HUES6 (cell line): Measurements from ENCODE around the gene ATG4C.
"Not testable (repeated sequence)": the region's sequence is repeated elsewhere in the genome, so short reads cannot be mapped to it uniquely, and the experiment has no call there.

Experiments used
- H3K27ac ChIP-seq: 2 replicates; pipeline ENCODE4 v1.7.0; 2013; ENCODE audit warnings: low read depth, mild to moderate bottlenecking, low read length, inconsistent platforms
- H3K27me3 ChIP-seq: 2 replicates; pipeline ENCODE4 v1.6.1; 2013; ENCODE audit warnings: low read length; ENCODE audit not compliant: control insufficient read depth, insufficient read depth
- H3K36me3 ChIP-seq: 2 replicates; pipeline ENCODE4 v1.6.1; 2013; ENCODE audit warnings: low read length; ENCODE audit not compliant: control insufficient read depth, insufficient read depth
- H3K4me1 ChIP-seq: 2 replicates; pipeline ENCODE4 v1.6.1; 2013; ENCODE audit warnings: low read length; ENCODE audit not compliant: control insufficient read depth, insufficient read depth
- H3K4me3 ChIP-seq: 2 replicates; pipeline ENCODE4 v1.5.1; 2013; ENCODE audit warnings: low read depth, low read length
- H3K9ac ChIP-seq: one replicate; pipeline ENCODE4 v1.6.1; 2013; ENCODE audit warnings: mild to moderate bottlenecking, low read length
- H3K9me3 ChIP-seq: 2 replicates; pipeline ENCODE4 v1.6.1; 2013; ENCODE audit warnings: low read depth, low read length; ENCODE audit not compliant: control insufficient read depth, insufficient read depth

Gene ATG4C

DNA sequence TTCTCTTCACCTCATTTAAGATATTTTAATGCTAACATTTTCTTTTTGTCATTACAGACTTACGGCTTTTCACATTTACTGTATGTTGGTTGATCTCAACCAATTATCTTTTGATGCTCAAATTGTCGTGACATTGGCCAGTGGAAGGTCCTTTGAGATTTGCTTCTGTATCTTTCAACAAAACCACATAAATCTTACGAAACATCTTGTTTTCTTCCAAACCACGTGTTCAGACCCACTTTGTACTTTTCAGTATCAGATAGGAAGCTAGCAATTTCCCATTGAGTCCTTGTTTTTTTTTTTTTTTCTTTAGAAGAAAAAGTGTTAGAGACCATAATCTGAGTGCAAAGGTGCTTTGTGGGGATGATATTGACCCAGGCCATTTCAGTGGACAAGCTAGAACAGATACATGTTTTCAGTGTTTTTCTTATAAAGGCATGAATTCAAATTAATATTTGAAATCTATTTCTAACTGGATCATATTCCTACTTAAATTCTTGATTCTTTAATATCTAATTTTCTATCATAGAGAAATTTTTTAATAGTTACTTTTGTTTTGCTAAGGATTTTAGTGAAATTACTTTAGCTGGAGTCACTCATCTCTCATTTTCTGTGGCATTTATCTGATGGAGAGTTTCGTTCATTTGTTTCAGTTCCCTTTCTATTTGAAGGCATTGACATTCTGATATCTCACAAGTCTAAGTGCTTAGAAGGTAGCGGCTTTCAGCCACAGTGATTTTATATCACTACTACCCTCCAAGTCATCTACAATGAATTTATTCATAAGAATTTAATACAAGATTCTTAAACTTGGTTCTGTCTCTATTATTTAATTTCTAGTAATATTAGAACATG, 26.7 kb downstream of the ATG4C start:
- Histone ChIP-seq H3K27me3 (no peaks in the 10 kb centered on the region), H3K9ac (no peak overlapping the region), H3K9me3 (no peaks in the 10 kb centered on the region), H3K27ac (no peak overlapping the region), H3K36me3 (peaks cover 7% of the 10 kb centered on the region), H3K4me1 (peaks cover 13% of the 10 kb centered on the region; the same call in 1 of the 2 replicates), H3K4me3 (no peak overlapping the region)

DNA sequence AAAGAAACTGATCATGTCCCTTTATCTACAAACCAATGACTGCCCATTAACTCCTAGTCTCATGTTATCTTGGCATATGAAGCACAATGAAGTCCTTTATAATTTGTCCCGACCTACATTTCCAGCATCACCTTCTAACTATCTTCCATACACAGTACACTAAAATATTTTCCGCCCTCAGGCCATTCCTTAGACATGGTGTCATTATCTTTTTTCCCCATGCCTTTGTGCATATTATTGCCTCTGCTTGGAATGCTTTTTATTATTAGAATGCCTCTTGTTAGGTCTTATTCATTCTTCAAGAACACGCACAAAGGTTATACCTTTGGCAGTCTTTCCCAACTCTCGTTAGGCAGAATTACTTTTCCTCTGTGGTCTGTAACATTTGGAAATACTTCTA, 39.6 kb downstream of the ATG4C start:
- no peak overlapping the region for H3K27ac ChIP-seq
- H3K36me3 ChIP-seq = no peaks in the 10 kb centered on the region; the same call in 1 of the 2 replicates
- no peak overlapping the region for H3K4me3 ChIP-seq

DNA sequence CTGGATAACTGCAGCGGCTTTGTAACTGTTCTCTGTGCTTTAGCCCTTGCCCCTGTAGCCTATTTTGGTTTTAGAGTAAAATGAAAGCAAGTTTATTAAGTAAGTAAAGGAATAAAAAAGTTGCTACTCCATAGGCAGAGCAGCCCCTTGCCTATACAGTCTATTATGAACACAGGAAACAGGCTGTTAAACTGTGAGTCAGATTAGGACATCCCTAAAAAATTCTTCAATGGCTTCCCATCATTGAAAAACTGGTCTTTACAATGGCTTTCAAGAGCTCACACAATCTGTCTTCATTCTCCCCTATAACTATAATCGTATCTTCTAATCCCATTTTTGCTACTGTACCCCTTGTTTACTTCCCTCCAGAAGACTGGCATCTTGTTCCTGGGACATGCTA, 43.0 kb downstream of the ATG4C start:
- Histone ChIP-seq H3K27me3 (no peaks in the 10 kb centered on the region), H3K4me3 (no peak overlapping the region), H3K4me1 (no peaks in the 10 kb centered on the region; the same call in 1 of the 2 replicates), H3K36me3 (no peaks in the 10 kb centered on the region), H3K9me3 (peaks cover 3% of the 10 kb centered on the region; the same call in 1 of the 2 replicates), H3K27ac (no peak overlapping the region), H3K9ac (no peak overlapping the region)

More for the DNA sequence above, 39.6 kb downstream of the ATG4C start:
- Histone ChIP-seq H3K9me3 (peaks cover 3% of the 10 kb centered on the region; the same call in 1 of the 2 replicates), H3K27me3 (no peaks in the 10 kb centered on the region), H3K4me1 (no peaks in the 10 kb centered on the region; the same call in 1 of the 2 replicates), H3K9ac (no peak overlapping the region)

DNA sequence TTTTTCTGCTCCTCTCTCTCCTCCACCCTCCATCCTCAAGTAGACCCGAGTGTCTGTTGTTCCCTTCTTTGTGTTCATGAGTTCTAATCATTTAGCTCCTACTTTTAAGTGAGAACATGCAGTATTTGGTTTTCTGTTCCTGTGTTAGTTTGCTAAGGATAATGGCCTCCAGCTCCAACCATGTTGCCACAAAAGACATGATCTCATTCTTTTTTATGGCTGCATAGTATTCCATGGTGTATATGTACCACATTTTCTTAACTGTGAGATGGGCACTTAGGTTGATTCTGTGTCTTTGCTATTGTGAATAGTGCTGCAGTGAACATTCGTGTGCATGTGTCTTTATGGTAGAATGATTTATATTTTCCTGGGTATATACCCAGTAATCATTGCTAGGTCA, 43.9 kb downstream of the ATG4C start:
- not testable (repeated sequence) for H3K9ac ChIP-seq, H3K4me1 ChIP-seq, H3K9me3 ChIP-seq, H3K27me3 ChIP-seq, H3K27ac ChIP-seq, H3K4me3 ChIP-seq, H3K36me3 ChIP-seq

DNA sequence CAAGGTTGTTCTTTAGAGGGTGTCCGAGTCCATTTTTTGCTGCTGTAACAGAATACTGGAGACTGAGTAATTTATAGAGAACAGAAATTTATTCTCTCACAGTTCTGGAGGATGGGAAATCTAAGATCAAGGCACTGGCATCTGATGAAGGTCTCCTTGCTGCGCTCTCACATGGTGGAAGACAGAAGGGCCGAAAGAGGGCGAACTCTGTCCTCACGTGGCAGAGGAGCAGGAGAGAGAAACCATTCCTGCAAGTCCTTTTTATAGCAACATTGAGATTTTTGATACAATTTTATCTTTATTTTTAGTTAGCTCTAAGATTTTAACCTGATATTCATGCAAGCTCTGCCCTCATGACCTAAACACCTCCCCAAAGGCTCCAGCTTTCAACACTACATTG, 48.3 kb downstream of the ATG4C start:
- no peak overlapping the region for H3K4me3 ChIP-seq
- H3K4me1 ChIP-seq = no peaks in the 10 kb centered on the region
- peaks cover 4% of the 10 kb centered on the region for H3K36me3 ChIP-seq
- H3K27me3 ChIP-seq = no peaks in the 10 kb centered on the region
- H3K27ac ChIP-seq = no peak overlapping the region
- no peak overlapping the region for H3K9ac ChIP-seq
- H3K9me3 ChIP-seq = peaks cover 2% of the 10 kb centered on the region; the same call in 1 of the 2 replicates

DNA sequence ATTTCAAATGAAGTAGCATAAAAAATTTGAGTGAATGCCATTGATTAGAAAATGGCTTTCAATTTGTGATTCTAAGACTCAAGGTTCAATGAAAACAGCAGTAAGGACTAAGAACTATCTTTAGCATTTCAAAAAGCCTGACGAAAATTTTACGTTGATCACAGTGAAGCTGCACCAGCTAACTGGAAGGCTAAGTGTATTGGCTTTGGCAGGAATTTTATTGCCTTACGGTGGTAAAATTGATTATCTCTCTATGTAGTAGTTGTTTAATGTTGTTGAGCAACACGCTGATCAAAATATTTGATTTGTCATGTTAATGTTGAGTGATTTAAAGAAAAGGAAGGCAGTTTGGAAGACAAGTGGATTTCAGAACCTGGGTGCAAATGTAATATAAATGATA, 49.6 kb downstream of the ATG4C start:
- Histone ChIP-seq H3K4me3 (no peak overlapping the region), H3K4me1 (no peaks in the 10 kb centered on the region), H3K27ac (0 out of 2 replicates have a peak overlapping the region, but pooled peaks have one; percentile 18), H3K36me3 (peaks cover 4% of the 10 kb centered on the region), H3K27me3 (no peaks in the 10 kb centered on the region), H3K9ac (no peak overlapping the region), H3K9me3 (no peaks in the 10 kb centered on the region)

DNA sequence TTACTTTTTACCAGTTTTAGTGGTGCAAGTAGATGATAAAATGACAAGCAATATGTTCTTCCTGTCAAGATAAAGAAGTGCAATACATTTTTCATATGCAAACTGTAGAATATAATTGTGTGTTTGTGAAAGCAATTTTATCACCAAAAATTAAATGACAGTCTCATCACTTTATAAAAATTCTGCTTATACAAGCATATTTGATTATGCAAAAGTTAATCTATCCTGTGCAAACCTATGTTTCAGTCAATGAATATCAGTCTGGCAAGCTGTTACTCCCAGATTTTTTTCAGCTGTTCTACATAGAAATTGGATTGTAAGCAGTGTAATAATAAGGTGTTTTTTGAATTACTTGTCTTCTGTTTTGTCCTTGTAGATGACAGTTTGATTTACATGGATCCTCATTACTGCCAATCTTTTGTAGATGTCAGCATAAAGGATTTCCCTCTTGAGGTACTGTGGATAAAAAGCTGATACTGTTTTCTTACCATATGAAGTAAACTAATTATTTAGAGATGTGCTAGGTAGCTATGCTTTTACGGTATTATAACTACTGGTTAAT, 50.5 kb downstream of the ATG4C start:
- Histone ChIP-seq H3K27me3 (no peaks in the 10 kb centered on the region), H3K4me3 (no peak overlapping the region), H3K9ac (no peak overlapping the region), H3K4me1 (no peaks in the 10 kb centered on the region), H3K9me3 (no peaks in the 10 kb centered on the region), H3K36me3 (peaks cover 4% of the 10 kb centered on the region), H3K27ac (no peak overlapping the region)

DNA sequence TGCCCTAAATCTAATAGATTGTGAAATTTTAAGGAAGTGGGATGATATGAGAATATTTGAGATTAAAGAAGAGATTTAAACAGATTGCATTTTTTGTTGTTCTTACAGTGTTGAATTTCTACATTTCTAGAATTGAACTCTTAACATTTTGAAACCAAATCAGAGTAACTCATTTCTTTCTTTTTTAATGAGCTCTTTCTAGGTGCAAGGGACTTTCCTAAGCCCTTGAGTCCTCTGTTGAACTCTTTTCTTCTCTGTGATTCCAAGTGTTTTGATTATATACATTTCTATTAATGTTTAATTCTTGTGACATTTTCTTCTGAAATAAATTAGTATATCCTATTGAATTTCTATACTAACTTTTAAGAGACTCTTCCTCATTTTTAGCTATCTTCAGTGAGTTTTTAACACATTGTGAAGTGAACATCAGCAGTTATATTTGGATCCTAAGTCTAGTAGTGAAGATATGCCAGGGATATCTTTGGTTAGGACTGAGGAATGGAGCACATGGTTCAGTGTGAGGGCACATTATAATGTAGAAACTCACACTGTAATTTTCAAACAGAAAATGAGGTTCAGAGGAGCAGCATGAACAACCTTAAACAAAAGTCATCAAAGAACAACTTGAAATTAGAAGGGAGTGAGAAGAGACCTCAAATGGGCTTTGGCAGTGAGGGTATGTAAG, 53.1 kb downstream of the ATG4C start:
- Histone ChIP-seq H3K27ac (no peak overlapping the region), H3K4me3 (no peak overlapping the region), H3K4me1 (no peaks in the 10 kb centered on the region; the same call in 1 of the 2 replicates), H3K9me3 (no peaks in the 10 kb centered on the region), H3K27me3 (no peaks in the 10 kb centered on the region), H3K9ac (no peak overlapping the region), H3K36me3 (peaks cover 4% of the 10 kb centered on the region)

DNA sequence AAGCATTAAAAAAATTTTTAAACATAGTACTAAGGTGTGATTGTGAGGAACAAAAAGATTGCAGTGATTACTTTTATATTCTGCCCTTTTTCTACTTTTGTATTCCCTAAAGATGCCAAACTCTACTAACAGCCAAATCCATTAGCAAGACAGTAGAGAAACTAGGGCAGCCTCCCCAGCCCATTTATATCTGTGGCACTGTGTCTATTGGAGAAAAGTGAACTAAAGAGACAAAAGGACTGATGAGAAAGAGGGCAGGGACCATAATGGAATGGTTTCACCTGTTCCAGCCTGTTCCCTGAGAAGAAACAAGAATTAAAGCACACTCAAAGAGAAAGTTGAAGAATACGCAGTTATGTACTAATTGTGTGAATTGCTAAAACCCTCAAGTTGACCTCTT, 56.6 kb downstream of the ATG4C start:
- Histone ChIP-seq H3K4me1 (no peaks in the 10 kb centered on the region; the same call in 1 of the 2 replicates), H3K27me3 (no peaks in the 10 kb centered on the region), H3K9ac (no peak overlapping the region), H3K4me3 (no peak overlapping the region), H3K9me3 (no peaks in the 10 kb centered on the region), H3K27ac (no peak overlapping the region), H3K36me3 (no peaks in the 10 kb centered on the region; the same call in 1 of the 2 replicates)

DNA sequence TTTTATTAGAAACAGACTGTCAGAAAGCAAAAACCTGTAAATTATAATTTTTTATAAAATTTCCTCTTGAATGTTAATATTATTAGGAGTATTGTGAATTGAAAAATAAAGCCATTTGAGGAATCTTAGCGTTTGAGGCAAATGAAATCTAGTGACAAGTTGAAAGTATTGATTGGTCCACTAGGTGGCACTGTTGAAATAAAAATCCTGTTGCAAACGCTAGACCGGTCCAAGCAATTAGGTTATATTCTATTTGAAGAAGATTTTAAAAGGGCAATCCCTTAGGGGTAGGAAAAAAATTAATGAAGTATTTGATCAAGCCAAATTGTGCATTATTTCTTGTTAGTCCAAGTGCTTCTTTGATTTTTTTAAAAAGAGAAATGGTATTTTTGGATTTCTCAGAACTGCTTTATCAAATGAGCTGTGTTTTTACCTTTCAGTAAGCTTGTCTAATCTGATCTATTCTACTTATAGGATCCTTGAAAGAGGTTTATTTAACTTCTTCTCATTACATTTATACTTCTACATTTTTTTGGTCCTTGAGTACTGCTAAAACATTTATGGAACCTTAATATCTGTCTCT, 57.7 kb downstream of the ATG4C start:
- H3K27ac ChIP-seq = no peak overlapping the region
- H3K4me3 ChIP-seq = no peak overlapping the region
- H3K9ac ChIP-seq = no peak overlapping the region
- H3K4me1 ChIP-seq = no peaks in the 10 kb centered on the region; the same call in 1 of the 2 replicates
- H3K27me3 ChIP-seq = no peaks in the 10 kb centered on the region
- H3K36me3 ChIP-seq = peaks cover 4% of the 10 kb centered on the region
- H3K9me3 ChIP-seq = no peaks in the 10 kb centered on the region
